ENCODE results near the gene ZNF154. TPM values are rescaled to one million over a fixed set of nuclear protein-coding genes. Genes with fewer than 3 reads are reported as not detected.
"Not testable (repeated sequence)": the region's sequence is repeated elsewhere in the genome, so short reads cannot be mapped to it uniquely, and the experiment has no call there.

Gene ZNF154
- total RNA-seq, result 1.1 and 4.2 TPM in 2 replicates

GRCh38 chr19:57708641-57709361 lies at the start of gene ZNF154:
Gene ZNF154, minus strand, starts transcription at chr19:57709204. Its CDS starts 233 bp downstream, at chr19:57708971.
- peak; percentile 33 for DNase-seq (ENCODE audit: extremely low read depth, low read depth, low spot score)

- no peak for DNase-seq (ENCODE audit: extremely low read depth, low read depth, low spot score)
Observed at GRCh38 chr19:57757941-57758340, 48.9 kb upstream of the ZNF154 start.

DNA sequence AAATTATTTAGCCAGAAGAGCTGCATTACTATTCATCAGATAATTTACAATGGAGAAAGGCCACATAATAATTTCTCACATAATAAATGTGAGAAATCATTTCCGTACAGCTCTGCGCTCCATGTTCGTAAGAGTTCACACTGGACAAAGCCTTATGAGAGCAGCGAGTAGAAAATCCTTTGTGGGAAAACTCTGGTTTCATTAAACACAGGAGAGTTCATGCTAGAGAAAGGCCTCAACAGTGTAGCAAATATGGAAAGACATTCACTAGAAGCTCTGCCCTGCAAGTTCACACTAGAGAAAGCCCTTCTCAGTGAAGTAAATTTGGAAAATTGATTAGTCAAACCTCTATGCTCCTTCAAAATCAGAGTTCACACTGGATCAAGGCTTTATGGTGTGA lies 46.0 kb upstream of the ZNF154 start:
- DNase-seq (ENCODE audit: extremely low read depth, low read depth, low spot score), result no peak

GRCh38 chr19:57754091-57754673 lies 45.2 kb upstream of the ZNF154 start:
- DNase-seq (ENCODE audit: extremely low read depth, low read depth, low spot score), result no peak

DNA sequence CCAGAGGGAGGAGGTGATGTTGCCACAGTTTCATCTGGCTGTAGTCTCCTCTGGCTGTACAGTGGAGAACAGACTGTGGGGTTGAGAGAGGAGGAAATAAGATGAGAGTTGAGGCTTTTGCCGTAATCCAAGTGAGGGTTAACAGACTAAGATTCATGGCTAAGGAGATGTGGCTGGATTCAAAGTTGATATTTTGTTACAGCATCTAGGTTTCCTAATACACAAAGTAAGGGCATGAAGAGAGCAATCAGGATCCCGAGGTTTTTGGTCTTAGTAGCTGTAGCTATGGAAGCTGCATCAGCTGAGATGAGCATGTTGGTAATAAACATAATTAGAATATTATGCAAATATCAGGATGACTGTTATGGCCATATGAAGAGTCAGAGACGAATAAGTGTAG lies 39.0 kb upstream of the ZNF154 start:
- DNase-seq (ENCODE audit: extremely low read depth, low read depth, low spot score), result no peak

DNA sequence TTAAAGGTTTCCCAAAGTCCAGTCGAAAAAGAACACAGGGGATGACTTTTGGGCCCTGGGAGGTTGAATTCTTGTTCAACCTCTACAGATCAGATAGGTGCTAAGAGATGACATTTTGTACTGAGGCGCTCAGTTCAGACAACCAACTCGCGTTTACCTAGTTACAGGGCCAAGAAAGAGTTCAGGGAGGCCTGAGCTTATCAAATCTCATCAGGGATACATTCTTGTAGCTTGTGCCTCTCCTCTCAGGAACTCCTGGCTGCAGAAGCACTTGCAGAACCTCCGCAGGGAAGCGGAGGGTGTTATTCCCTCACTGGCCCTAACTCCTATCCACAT lies 38.4 kb upstream of the ZNF154 start:
- DNase-seq (ENCODE audit: extremely low read depth, low read depth, low spot score), result no peak

DNA sequence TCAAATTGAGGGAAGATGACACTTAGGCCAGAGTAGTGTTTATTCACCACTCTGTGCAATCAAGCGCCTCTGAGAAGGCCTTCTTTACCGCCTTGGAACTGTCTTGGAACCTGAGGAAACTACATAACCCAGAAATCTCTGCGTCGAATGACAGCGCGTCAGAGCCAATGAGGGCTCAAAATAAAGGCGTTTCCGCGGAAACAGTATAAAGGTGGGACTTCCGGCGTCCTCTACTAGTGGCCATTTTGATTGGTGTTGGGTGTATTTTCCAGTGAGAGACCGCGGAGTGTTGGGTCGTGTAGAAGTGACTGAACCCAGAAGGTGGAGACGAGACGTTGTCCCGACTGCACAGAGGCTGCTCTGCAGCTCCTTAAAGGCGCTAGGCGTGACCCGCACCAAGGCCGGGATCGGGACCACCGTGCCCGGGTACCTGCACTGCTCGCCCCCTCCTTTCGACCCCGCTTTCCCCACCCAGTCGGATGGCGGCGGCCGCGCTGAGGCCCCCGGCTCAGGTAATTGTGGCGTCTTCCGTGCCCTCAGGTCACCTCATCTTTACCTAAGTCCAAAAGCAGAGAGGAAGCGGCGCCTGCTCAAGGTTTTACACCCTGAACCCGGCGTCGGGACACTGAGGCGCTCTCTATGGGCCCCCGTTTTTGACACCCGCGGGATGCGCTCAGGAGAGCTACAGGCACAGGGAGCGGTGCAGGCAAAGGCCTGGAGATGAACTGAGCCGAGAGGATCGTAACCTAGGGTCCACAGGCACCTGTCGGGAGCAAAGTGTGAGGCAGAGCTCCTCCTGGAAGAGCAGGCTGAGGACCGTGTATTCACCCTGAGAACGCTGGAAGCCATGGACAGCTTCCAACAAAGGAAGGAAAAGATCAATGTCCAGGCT lies 37.8 kb upstream of the ZNF154 start, which contains the start of gene ZNF776:
Gene ZNF776 (plus strand): TSS at position 236 of the 892 bp plus-strand sequence. CDS start 244 bp downstream, at position 480.
- peak; percentile 72 for DNase-seq (ENCODE audit: extremely low read depth, low read depth, low spot score)

DNA sequence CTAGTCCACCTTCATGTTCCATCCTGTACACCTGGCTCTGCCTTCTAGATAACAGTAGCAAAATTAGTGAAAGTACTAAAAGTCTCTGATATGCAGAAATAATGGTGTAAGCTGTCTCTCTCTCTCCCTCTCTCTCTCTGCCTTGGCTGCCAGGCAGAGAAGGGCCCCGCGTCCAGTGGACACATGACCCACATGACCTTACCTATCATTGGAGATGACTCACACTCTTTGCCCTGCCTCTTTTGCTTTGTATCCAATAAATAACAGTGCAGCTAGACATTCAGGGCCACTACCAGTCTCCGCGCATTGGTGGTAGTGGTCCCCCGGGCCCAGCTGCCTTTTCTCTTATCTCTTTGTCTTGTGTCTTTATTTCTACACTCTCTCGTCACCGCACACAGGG lies 29.8 kb upstream of the ZNF154 start:
- DNase-seq (ENCODE audit: extremely low read depth, low read depth, low spot score), result not testable (repeated sequence)

DNA sequence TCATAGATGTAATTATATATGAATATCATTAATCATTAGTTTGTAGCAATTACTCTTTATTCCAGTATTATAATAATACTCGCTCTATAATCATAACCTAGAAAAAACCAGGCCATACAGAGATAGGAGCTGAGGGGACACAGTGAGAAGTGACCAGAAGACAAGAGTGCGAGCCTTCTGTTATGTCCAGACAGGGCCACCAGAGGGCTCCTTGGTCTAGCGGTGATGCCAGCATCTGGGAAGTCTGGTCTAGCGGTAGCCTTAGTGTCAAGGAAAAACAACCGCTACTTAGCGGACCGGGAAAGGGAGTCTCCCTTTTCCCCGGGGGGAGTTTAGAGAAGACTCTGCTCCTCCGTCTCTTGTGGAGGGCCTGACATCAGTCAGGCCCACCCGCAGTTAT lies 29.3 kb upstream of the ZNF154 start:
- not testable (repeated sequence) for DNase-seq (ENCODE audit: extremely low read depth, low read depth, low spot score)

DNA sequence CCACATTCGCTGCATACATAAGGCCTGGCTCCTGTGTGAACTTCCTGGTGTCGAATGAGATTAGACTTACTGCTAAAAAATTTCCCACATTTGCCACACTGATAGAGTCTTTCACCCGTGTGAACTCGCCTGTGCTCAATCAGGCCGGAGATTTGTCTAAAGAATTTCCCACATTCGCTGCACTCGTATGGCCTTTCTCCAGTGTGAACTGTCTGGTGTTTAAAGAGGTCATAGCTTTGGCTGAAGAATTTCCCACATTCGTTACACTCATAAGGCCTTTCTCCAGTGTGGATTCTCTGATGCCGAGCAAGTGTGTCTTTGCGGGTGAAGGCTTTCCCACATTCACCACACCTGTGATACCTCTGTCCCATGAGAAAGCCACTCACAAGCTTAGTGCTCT lies 11.9 kb upstream of the ZNF154 start:
- DNase-seq (ENCODE audit: extremely low read depth, low read depth, low spot score), result no peak

DNA sequence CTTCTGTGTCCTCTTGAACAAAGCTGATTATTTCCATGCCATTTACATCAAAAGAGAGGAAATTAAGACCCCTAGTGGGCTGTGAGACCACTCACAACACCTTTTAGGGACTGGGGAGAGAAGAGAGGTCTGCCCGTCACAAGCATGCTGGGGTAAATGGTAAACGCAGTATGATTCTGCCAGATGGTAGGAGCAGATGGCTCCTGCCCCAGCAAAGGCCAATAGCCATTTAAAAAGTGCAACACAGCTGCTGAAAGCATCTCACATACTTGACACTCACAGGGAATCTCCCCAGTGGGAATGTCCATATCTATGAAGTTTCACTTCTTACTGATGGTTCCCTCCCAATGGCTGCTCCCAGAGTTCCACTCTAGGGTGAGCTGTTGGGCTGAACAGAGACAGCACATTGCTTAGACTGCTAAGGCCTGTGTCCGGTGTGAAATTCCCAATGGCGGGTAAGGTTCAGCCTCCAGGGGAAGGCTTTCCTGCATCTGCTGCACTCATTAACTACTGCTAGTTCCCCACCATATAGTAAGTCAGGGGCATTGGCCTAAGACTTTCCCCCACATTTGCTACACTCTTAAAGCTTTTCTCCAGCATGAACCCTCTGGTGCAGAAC lies 11.0 kb upstream of the ZNF154 start:
- DNase-seq (ENCODE audit: extremely low read depth, low read depth, low spot score), result no peak

GRCh38 chr19:57719424-57719823 lies 10.4 kb upstream of the ZNF154 start:
- no peak for DNase-seq (ENCODE audit: extremely low read depth, low read depth, low spot score)

DNA sequence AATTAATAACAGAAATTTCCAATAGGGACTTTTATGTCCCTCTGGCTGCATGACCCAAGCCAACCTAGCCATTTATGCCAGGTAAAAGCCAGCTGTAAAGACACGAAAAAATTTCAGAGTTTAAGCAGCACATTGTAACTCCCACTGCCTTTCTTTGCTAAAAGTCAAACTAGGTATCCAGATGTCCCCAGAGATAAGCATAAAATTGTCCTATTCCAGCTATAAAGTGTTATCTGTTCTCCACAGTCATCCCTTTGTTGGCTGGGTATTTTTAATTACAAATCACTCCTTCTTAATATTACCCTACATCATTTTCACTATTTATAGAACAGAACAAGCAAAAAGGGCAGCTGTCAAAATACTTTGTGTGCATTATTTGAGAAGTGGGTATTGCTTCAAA lies 3.2 kb upstream of the ZNF154 start:
- no peak for DNase-seq (ENCODE audit: extremely low read depth, low read depth, low spot score)

- DNase-seq (ENCODE audit: extremely low read depth, low read depth, low spot score), result no peak
Observed at GRCh38 chr19:57709616-57710015, 612 bp upstream of the ZNF154 start.

DNA sequence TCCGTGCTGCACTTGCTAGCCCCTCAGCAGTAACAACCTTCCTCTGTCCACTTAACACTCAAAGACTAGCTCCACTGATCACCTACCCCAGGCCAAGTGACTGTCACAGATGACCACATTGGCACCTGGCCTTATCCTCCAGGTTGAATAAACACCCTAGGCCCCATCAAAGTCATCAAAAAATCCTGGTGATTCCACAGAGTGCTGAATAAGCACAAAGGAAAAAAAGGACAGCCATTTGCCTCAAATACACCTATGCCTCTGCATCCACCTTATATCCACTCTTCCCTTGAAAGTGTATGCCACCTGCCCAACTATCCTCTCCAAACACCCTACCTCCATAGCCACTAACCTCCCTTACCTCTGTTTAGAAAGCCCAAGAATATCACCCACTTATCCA lies 2.7 kb downstream of the ZNF154 start:
- no peak for DNase-seq (ENCODE audit: extremely low read depth, low read depth, low spot score)

DNA sequence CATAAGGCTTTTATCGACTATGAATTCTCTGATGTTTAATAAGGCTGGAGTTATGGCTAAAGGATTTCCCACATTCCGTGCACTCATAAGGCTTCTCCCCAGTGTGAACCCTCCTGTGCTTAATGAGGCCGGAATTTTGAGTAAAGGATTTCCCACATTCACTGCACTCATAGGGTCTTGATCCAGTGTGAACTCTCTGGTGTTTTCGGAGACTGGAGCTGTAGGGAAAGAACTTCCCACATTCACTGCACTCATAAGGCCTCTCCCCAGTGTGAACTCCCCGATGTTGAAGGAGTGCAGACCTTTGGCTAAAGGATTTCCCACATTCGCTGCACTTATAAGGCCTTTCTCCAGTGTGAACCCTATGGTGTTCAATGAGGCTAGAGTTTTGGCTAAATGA lies 7.4 kb downstream of the ZNF154 start:
- no peak for DNase-seq (ENCODE audit: extremely low read depth, low read depth, low spot score)

- no peak for DNase-seq (ENCODE audit: extremely low read depth, low read depth, low spot score)
Observed at GRCh38 chr19:57689750-57690149, 19.3 kb downstream of the ZNF154 start.

DNA sequence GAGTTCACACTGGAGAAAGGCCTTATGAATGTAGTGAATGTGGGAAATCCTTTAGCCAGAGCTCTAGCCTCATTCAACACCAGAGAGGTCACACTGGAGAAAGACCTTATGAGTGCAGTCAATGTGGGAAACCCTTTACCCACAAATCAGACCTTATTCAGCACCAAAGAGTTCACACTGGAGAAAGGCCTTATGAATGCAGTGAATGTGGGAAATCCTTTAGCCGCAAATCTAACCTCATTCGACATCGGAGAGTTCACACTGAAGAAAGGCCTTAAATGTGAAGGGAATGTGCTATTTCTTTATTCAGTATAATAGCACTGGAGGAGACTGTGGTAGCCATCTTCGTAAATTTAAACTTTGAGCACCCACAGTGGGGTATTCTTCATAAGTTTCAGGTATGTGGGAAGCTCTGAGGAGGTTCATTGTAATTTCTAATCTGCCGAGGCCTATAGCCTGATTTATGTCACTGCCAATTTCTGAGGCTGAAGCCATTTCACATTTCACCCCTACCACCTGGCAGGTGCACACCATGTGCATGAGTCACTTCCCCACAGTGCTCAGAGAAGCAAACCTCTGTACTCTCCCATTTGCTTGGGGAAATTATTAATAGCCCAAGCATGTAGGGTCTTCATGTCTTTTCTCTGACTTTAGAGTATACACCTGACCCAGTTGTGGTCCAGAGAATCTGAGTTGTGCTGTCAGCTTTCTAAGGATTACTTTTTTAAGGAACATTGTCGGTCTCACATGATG lies 20.8 kb downstream of the ZNF154 start:
- DNase-seq (ENCODE audit: extremely low read depth, low read depth, low spot score), result no peak

- no peak for DNase-seq (ENCODE audit: extremely low read depth, low read depth, low spot score)
Observed at GRCh38 chr19:57687363-57688010, 21.5 kb downstream of the ZNF154 start.

DNA sequence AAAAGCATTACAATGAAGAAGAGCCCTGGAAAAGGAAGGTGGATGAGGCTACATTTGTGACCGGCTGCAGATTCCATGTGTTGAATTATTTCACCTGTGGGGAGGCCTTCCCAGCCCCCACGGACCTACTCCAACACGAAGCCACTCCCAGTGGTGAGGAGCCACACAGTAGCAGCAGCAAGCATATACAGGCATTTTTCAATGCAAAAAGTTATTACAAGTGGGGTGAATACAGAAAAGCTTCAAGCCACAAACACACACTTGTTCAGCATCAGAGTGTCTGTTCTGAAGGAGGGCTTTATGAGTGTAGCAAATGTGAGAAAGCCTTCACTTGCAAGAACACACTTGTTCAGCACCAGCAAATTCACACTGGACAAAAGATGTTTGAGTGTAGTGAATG lies 22.3 kb downstream of the ZNF154 start:
- no peak for DNase-seq (ENCODE audit: extremely low read depth, low read depth, low spot score)
